Putamen (tissue), 1 donor: ENCODE results near the gene CPNE5.

Experiments
- DNase-seq: peaks from one replicate; pipeline ENCODE4 v3.0.0-alpha.2; 2016; ENCODE audit warnings: low spot score

Gene CPNE5

DNA sequence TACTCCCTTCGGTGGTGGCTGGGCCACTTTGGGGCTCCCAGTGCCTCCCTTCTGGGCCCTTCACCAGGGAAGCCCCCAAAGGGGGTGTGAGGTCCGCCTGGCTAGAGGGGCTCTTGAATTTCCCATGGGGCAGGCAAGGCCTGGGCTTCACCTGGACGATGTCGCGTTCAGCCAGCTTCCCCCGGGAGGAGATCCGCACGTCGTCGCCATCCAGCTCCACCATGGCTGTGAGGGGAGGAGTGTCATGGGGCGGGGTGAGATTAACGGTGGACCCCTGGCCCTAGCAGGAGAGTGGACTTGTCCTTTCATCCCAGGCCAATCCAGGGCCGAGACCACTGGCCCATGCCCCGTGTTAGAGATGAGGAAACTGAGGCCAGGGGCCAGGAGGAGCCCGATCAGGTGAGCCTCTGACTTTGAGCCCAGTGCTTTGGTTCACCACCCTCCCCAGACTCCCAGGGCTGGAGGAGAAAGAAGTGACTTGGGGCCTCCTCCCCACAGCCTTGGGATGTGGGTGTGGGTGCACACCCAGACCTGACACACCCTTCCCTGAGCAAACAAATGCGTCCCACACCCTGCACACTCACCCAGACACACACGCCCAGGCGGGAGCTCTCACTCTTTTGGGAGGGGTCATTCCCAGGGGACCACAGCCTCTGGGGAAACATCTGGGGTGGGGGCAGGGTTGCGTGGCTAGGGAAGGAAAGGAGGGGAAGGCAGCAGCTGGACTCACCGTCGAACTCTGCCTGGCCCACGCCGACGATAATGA lies 95.5 kb downstream of the CPNE5 start:
- DNase-seq, result no peak

- no peak for DNase-seq
Measured at GRCh38 chr6:36743032-36743431, 96.2 kb downstream of the CPNE5 start.

DNA sequence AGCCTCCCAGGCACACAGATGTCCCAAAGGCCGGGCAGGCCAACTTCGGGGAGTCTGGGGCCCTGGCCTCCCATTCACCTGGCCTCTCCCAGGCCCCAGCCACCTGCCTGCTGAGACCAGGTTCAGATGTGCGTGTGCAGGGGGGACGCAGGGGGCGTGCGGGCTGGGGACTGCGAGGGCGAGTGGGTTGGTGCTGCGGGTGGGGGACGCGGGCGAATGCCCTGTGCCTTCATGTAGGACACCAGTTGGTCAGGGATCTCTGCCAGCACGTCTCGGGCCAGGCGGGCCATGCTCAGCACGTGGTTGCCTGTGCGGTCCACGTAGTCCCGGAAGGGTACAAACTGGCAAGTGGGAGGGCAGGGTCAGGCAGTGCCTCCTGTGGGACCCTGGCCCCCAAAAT lies 97.1 kb downstream of the CPNE5 start:
- no peak for DNase-seq

GRCh38 chr6:36740818-36741179 lies 98.4 kb downstream of the CPNE5 start:
- no peak for DNase-seq

DNA sequence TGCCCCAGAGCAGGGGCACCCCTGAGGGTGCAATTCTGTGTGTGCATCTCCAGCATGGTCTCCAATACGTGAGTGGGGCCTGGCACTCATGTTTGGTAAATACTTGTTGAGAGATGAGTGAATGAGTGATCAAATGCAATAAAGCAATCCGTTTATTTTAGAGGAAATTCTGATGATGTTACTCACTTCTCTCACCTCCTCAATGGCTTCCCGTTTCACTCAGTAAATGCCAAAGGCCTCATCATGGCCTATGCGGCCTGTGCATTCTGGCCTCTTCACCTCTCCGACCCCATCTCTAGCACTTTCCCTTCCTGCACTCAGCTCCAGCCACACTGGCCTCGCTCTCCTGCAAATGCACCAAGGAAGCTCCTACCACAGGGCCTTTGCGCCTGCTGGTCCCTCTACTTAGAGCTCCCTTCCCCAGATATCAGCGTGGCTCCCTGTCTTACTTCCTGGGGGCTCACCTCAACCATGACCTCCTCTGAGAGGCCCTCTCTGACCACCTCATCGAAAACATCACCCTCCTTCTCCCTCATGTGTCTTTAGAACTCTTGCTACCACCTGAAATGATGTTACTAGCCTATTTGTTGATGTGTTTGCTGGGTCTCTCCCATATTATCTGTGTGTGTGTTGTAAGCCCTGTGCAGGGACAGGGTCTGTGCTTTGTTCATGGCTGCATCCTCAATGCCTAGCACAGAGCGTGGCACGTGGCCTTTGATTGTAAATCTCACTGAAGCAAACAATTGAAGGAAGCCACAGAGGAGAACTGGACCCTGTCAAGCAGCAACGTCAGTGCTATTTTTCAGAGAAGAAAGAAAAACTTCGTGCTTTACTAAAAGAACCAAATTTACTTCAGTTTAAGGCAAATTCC lies 99.1 kb downstream of the CPNE5 start:
- DNase-seq, result no peak

GRCh38 chr6:36738108-36738507 lies 101.1 kb downstream of the CPNE5 start:
- DNase-seq, result no peak

GRCh38 chr6:36737043-36737785 lies 102.0 kb downstream of the CPNE5 start:
- DNase-seq, result no peak

GRCh38 chr6:36735110-36736071 lies 103.9 kb downstream of the CPNE5 start:
- peak; percentile 25 for DNase-seq

DNA sequence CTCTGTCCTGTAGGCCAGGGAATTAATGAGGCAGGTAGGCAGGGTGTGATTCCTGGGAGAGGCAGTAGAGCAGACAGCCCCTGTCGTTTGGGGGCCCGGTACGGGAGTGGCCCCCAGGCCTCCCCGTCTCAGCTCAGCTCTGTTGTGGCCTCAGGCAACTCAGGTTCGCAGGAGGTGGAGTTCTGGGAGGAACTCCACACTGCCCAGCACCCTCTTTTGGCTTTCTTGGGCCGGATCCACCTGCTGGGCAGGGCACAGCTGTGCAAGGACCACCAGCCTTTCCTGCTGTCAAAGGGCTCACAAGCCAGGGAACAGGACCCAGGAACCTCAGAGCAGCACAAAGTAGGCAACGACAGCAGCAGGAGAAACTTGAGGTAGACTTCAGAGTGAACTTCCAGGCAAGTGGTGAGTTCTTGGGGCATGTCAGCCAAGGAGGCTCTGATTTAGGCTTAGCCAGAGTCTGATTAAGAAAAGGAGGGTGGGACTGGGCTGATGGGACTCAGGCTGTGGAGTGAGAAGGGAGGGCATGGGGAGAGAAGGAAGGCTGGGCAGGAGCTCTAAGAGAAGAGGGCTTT lies 104.7 kb downstream of the CPNE5 start:
- DNase-seq, result no peak

- no peak for DNase-seq
Measured at GRCh38 chr6:36733300-36733699, 105.9 kb downstream of the CPNE5 start.

DNA sequence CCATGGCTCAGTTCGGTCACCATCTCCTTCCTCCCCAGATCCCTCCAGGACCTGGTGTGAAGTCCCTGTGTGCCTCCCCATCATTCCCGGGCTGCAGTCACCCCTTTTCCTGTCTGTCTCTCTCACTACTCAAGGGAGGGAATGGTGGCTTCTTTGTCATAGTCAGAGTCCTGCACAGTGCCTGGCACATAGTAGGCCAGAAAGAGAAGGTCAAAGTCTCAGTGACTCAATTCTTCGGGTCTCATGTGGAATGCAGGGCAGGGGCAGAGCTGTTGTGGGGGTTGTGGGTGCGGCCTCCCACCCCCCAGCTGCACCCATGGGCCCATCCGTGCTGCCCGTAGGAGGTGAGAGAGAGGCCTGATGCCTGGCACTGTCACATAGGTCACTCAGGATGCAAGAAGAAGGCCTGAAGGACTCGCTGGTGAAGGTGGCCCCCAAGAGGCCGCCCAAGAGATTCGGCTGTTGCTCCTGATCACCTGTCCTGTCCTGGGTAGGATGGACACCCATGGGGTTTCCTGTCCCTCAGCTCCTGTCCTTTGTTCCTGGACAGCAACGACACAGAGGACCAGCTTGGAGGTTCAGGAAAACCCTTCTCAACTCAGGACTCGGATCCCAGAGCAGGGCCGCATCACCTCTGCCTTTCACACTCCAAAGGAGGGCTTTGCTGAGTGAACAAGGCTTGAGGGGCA lies 107.5 kb downstream of the CPNE5 start:
- no peak for DNase-seq

- no peak for DNase-seq
Measured at GRCh38 chr6:36730424-36731380, 108.5 kb downstream of the CPNE5 start.

DNA sequence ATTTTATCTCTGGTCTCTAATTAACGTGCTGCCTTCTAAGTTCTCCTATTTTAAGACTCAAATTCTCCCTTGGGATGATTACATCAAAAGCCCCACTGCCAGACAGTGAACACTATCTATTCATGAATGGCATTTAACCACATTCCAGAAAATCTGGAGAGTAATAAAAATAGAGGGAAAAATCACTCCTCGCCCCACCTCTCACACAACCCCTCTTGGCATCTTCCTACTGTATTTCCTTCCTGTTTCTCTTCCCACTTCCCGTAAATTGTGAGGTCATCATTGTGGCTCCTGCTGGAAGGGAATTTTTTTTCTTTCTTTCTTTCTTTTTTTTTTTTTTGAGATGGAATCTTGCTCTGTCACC lies 110.1 kb downstream of the CPNE5 start:
- no peak for DNase-seq

GRCh38 chr6:36728289-36729160 lies 110.7 kb downstream of the CPNE5 start:
- DNase-seq, result no peak

GRCh38 chr6:36727505-36728021 lies 111.7 kb downstream of the CPNE5 start:
- DNase-seq, result no peak

DNA sequence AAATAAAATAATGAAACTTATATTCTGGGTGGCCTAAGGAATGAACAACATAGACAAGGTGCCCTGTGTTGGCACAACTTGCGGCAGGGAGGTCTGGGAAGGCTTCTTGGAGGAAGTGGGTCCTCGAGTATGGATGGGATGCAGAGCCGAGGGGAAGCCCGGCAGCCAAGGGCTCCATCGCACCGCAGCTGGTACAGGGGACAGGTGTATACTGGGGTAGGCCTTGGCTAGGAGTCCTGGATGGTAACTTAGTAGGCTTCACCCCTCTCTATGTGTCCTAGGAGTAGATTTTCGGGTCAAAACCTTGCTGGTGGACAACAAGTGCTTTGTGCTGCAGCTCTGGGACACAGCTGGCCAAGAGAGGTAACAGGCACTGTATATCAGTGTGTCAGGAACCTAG lies 113.7 kb downstream of the CPNE5 start:
- no peak for DNase-seq

- no peak for DNase-seq
Measured at GRCh38 chr6:36724514-36725390, 114.5 kb downstream of the CPNE5 start.
